ENCODE results near the gene MYO1F.
A peak's percentile ranks its signal among the peaks of the same experiment; 100 is the strongest.
"Not testable (repeated sequence)": the region's sequence is repeated elsewhere in the genome, so short reads cannot be mapped to it uniquely, and the experiment has no call there.

Gene MYO1F

DNA sequence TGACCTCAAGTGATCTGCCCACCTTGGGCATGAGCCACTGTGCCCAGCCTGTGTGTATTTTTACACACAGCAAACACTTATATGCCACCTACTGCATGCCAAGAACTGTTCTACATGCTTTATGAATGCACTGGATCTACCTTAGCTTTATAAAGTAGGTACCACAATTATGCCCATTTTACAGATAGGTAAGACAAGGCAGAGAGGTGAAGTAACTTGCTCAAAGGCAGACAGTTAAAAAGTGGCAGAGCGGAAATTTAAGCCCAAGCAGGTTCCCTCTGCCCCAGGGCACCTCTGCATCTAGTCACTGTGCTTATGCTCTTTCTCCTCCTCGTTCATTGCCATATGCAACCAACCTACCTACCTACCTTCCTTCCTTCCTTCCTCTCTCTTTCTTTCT is 22.8 kb upstream of the MYO1F start:
- DNase-seq (ENCODE audit: low read depth), result no peak

DNA sequence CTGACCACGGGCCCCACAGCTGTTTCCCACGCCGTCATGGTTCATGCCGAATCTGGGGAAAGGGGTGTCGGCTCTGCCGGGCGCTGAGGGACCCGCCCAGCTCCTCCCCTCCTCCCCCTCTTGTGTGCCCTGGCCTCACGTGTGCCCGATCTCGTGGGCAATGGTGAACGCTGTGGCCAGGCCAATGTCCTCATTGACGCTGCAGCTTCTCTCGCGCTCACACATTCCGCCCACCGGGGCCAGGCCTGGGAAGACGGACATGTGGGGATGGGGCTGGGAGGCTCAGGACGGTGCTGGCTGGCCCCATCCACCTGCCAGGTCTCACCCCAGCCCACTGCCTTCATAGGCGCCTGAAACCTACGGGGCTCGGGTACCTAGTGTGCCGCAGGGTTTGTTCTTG is 18.9 kb upstream of the MYO1F start:
- no peak for DNase-seq (ENCODE audit: low read depth)

DNA sequence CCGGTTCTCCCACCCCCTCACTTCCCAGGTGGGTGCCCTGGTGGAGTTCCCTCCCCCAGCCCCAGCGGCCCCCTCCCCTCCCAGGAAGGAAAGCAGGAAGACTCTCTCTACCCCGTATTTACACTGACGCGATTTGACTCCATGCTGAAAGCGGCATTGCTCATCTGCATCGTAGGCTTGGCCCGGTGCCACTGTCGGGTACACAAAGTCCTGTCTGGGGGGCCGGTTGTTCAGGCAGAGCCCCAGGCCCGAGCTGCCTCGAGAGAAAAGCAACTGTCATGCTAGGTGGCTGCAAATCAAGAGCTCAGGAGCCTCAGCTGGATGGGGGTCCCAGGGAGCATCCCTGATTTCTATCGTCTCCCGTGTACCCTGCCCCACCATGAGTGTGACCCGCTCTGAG is 18.4 kb upstream of the MYO1F start:
- no peak for DNase-seq (ENCODE audit: low read depth)

DNA sequence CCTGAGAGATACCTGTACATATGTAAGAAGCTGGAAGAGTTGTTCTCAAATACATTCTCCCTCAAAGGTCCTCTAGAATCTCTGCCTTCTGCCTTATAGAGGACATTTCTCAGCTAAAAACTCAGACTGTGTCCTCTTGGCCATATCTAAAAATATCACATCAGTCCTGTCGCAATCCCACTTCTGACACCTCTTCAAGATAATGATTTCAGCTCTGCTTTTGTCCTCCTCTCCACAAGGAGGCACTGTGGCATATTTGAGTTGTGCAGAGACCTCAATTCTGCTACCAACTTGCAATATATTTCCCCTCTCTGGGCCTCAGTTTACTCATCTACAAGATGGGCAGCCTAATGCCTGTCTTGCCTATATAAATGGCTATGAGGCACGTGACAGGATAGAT is 16.7 kb upstream of the MYO1F start:
- DNase-seq (ENCODE audit: low read depth), result no peak

DNA sequence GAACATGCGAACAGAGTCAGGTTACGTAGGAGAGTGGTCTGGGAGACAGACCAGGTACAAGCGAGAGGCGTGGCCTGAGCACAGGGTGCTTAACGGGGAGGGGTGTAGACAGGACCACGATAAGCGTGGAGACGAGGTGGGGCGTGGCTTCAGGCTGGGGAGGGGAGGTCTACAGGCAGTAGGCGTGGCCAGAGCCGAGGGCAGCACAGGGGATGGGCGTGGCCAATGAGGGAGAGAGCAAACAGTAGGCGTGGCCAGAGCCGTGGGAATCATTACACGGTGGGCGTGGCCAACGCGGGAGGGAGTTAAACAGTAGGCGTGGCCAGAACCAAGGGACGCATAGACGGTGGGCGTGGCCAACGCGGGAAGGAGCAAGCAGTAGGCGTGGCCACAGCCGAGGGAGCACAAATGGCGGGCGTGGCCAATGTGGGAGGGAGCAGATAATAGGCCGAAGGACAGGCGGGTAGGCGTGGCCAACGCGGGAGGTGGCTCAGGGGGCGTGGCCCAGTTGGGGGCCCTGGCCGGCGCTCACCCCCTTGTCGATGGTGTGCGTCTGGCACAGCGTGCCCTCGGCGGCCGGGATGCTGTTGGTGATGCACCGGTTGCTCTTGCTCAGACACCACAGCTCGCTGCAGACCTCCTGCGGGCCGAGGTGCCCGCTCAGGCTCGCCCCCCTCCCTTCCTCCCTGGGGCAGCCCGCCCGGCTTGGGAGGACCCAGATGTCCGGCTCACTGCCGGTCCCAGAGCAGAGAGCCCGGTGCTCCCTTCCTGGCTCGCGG is 15.2 kb upstream of the MYO1F start:
- DNase-seq (ENCODE audit: low read depth), result peak; percentile 91

DNA sequence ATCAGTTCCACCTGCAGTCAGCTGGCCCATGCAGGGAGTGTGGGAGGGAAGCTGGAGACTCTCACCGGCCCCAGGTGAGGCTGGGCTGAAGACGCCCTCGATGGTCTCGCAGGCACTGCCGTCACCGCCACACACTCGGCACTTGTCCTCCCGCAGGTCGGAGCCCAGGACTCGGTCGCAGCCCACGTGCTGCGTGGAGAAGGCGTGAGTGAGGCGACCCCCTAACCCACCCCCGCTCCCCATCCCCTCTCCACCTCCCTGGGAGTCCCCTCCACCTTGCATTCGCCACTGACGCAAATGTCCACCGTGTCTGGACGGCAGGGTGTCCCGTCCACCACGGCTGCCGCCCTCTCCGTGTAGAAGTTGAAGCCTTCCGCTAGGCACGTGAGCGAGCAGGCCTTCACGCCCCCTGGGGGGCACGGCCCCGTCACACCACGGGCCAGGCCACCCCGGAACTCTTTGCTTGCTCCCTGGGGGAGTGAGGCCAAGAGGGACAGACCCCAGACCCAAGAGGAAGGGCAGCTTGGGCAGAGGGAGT is 12.0 kb upstream of the MYO1F start:
- DNase-seq (ENCODE audit: low read depth), result no peak

DNA sequence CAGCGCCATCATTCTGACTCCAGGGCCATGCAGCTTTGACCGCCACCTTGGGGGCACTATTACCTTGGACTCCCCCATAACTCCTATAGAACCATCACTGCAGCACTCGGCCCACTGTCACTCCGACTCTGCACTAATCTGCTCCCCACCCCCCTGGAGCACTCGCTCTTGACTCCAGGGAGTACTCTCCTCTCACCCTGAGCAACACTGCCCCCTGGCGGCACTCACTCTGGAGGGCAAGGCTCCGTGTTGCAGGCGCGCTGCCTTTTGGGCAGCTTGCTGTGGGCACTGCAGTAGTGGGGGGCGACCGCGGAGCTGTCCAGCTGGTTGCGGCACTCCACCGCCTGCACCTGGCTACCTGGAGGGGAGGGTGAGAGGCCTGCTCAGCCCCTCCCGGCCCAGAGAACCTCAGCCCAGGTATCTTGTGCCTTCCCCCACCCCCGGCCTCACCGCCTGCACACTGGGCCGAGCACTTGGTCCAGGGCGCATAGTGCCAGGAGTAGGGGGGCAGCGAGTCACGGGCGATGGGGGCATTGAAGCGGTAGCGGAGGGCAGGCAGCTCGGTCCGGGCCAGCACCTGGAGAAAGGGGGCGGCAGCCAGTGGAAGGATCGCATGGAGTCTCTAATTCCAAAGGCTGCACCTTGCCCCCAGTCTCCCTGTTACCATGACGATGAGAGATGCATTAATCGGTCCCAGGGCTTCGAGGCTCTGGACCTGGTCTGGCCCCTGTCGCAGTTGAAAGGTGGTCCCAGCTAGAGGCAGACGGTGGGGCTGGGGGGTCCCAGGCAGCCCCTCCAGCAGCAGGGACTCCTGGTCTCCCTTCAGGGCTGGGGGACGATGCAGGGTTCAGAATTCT is 8.9 kb upstream of the MYO1F start:
- peak; percentile 57 for DNase-seq (ENCODE audit: low read depth)

DNA sequence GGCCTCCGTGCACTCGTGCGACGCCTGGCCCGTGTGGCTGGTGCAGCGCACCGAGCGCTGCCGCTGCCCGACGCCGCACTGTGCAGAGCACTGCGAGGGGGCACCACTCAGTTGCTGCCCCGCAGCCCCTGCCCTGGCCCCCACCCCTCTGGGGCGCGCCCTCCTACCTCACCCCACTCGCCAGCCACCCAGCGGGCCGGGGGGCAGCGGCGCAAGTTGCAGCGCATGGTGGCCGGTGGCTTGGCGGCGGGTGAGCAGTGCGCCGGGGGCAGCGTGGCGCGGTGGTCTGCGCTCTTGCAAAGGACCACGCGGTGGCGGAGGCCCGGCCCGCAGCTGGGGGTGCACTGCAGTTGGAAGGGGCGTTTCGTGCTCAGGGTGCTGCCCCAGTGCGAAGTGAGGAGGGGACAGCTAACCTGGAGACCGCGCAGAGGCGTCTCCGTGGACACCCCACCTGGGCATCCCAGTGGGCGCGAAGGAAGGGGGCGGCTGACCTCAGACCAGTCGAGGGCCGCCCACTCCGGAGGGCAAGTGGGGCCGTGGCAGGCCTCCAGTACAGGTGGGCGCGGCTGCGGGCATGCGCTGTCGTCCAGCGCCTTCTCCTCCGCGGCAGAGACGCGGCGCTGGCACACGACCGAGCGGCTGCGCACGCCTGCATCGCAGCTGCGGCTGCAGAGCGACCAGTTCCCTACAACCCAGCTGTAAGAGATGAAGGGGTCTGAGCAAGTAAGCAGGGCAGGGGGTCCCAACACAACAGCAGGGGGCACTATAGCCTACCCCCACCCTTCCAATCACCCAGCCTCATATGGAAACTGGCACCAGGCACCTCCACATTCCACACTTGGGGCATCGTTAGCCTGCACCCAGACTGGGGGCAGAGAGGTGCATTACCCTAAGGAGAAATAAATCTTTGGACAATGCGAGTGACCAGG is 8.0 kb upstream of the MYO1F start:
- no peak for DNase-seq (ENCODE audit: low read depth)

DNA sequence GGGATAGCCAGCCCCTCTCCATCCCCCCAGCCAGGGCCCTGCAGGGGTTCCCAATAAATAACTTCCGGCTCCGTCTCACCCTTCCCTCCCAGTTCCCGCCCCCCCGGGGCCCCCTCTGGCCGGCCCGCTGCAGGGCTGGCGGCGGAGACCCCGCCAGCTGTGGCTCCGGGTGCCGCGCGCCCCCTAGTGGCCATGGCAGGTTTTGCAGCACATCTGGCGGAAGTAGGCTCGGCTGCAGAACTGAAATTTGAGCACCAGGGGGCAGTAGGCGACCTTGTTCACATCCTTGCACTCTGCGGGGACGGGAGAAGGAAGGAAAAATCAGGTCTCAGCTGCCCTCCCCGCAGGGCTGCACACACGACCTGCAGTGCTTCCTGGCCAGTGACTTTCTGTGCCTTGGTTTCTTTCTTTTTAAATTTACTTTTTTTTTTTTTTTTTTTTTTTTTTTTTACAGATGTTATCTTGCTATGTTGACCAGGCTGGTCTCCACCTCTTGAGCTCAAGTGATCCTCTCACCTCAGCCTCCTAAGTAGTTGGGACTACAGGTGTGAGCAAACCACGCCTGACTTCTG is 3.6 kb upstream of the MYO1F start:
- DNase-seq (ENCODE audit: low read depth), result peak; percentile 82

DNA sequence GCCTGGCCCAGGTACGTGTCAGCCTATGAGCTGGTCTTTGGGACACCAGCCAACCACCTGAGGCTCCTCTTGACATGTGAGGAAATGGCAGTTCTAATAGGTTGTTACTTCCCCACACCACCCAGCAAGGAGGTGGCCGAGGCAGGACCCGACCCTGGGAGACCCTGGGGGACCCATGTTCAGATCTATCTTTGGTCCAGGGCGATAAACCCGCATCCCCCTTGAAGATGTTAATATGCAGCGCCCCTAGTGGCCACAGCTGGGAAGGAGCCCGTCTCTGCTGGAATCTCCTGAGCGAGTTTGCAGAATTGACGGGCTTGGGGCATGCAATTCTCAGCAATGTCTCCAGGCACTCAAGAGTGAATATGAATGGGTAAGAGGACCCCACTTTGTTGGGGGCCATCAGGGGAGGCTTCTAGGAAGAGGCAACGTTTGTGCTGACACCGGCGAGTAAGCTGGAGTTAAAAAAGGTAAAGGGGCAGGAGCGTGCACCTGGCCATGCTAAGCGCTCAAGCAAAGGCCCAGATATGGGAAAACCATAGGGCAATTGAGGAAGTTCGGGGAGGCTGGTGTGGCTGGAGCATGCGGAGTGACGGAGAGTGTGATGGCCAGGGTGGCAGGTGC is 1.5 kb upstream of the MYO1F start:
- DNase-seq (ENCODE audit: low read depth), result peak; percentile 86

DNA sequence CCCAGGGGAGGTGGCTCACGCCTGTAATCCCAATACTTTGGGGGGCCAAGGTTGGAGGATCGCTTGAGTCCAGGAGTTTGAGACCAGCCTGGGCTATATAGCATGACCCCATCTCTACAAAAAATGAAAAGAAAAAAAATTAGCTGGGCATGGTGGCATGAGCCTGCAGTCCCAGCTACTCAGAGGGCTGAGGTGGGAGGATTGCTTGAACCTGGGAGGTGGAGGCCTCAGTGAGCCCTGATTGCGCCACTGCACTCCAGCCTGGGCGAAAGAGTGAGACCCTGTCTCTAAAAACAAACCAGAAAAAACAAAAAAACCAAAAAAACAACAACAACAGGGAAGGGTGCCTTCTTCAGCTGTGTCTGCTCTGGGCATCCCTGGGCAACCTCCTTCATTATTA is 499 bp upstream of the MYO1F start:
- DNase-seq (ENCODE audit: low read depth), result no peak

DNA sequence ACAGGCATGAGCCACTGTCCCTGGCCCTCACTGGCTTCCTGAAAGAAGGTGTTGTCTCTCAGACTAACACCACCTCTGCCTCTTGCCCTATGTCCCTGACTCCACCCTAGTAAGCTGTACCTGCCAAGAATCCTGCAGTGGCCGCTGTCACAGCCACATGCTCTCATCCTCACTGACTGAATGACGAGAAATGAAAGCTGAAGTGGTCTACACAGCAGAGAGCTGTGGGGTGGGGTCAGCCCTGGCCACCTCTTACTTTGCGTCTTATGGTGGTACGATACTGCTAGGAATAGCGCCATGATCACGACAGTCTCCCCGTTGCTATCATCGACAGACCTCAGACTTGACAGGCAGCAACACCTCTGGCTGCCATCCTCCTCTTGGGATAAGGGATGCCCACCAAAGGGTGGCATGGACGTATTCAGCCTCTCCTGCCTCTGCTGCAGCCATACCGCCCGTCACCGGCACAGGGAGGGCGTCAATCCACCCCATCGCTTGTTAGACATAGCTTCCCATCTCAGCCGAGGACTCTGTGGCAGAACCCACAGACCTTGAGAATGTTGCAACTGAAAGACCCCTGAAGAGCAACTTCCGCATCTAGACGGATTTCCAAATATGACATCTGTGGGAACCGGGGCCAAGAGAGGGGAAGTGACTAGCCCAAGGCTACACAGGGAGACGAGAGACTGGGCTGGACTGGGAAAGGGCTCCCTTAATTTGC is 809 bp downstream of the MYO1F start:
- no peak for DNase-seq (ENCODE audit: low read depth)

DNA sequence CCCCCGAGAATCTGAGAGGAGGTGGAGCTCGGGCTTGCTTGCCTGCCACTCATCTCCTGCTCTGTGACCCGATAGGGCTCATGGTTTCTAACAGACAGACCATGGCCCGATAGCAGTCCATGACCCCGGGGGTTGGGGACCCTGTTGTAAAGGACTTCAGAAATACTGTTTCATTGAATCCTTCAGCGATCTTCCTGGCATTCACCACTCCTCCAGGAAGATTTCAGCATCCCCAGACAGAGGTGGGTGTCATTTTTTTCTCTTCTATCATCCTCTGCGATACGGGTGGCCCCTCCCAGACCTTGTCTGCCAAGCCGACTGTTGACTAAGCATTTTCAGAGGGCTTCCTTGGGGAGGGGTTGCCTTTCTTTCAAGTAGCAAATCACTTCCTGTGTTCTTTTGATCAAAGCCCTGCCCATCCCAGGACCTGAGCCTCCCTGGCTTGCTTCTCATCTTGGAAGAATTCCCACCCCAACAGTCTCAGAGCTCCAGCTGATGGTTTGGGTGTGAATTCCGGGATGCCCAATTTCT is 1.7 kb downstream of the MYO1F start:
- peak; percentile 42 for DNase-seq (ENCODE audit: low read depth)

DNA sequence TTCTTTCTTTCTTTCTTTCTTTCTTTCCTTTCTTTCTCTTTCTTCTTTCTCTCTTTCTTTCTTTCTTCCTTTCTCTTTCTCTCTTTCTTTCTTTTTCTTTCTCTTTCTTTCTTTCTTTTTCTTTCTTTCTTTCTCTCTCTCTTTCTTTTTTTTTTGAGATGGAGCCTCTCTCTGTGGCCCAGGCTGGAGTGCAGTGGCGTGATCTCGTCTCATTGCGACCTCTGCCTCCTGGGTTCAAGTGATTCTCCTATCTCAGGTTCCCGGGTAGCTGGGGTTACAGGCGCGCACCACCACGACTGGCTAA is 2.7 kb downstream of the MYO1F start:
- DNase-seq (ENCODE audit: low read depth), result not testable (repeated sequence)

DNA sequence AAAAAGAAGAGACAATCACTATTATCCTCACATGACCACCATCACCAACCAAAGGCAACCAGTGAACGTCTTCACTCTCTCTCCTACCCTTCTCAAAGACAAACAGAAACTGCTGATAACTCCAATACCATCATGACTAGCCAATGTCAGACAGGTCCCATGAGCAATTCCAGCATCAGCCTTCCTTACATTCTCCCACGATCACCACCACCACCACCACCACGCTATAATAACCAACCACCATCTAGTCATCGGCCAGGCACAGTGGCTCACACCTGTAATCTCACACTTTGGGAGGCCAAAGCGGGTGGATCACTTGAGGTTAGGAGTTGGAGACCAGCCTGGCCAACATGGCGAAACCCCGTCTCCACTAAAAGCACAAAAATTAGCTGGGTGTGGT is 3.9 kb downstream of the MYO1F start:
- no peak for DNase-seq (ENCODE audit: low read depth)

DNA sequence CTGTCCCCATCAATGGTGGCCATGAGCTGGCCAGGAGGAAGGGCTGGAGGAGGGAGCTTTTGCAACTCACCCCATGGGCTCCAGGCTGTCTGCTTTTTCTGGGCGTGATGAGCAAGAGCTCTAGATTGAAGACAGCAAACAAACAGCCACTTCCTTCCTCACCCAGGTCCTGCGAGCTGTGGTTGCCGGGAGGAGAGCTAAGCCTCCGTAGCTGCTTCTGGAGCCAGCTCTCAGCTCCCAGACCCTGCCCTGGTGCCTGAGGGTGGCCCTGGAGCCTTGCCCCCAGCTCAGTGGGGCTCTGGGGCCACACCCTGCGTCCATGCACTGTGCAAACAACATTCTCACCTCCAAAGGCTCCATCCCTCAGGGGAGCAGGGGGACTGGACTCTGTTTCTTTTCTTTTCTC is 6.2 kb downstream of the MYO1F start:
- peak; percentile 47 for DNase-seq (ENCODE audit: low read depth)

DNA sequence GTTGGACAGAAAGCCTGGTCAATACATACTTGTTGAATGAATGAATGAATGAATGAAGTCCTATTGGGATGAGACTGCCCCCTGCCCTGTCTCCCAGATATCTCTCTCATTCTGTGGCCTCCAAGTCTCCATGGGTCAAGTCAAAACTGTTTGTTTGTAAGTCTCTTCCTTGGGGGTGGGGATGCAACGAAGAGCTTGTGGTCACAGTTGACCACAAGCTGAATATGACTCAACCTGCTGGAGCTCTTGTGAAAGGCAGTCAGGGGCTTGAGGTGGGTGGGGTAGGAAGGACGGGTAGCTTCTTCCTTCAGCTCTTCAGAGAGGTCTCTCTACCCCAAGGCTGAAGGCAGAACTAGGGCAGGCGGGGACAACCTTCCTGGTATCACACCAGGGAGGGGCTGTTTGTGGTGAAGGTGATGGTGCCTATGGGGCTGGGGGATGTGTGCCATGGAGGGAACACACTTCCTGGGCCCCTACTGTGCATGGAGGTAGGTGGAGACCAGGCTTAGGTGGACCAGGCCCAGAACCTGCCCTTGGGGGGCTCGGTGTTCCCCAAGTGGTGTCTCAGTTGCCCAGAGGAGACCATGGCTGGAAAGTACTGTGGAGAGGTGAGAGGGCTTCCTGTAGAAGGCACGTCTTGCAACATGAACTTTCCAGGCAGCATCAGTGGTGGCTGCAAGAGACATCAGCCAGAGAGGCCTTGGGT is 8.0 kb downstream of the MYO1F start:
- peak; percentile 51 for DNase-seq (ENCODE audit: low read depth)

DNA sequence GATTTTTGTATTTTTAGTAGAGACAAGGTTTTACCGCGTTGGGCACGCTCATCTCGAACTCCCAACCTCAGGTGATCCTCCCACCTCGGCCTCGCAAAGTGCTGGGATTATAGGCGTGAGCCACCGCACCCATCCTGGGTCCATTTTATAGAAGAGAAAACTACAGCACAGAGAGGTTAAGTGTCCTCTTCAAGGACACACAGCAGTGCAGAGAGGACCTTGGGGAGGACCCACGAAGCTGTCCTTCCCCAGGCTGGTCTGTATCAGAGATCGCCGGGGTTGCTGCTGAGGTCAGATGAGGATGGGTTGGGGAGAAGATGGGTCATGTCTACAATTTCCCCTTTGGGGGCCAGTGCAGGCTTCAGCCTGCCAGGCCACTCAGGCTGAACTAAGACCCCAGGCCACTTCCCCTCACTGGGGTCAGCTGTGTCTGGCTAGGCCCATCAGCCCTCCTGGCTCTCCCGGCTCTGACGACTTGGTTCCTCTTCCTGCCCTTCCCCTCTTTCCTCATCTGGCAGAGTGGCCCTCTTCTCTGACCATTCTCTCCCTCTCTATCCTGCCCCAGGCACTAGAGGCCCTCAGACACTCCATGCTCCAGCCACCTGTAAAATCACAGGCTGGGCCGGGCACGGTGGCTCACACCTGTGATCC is 9.6 kb downstream of the MYO1F start:
- no peak for DNase-seq (ENCODE audit: low read depth)

DNA sequence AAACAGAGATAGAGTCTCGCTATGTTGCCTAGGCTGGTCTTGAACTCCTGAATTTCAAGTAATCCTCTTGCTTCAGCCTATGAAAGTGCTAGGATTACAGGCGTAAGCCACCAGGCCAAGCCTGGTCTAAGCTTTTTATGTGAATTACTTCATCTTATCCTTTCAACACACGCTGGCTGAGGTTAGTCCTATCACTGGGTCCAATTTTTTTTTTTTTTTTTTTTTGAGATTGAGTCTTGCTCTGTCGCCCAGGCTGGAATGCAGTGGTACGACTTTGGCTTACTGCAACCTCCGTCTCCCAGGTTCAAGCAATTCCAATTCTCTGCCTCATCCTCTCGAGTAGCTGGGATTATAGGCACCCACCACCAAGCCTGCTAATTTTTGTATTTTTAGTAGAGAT is 10.4 kb downstream of the MYO1F start:
- DNase-seq (ENCODE audit: low read depth), result no peak

Data from activated T-cell treated with anti-CD3 and anti-CD28 coated beads for 1 hour (primary cell).